Renal pelvis (tissue), 4 donors: ENCODE data around the gene IFI27. TPM values are rescaled to one million over a fixed set of nuclear protein-coding genes. Genes with fewer than 3 reads are reported as not detected.

ENCODE experiments used
- DNase-seq: peaks from one replicate; pipeline ENCODE4 v3.0.0-alpha.2; 2013
- polyA plus RNA-seq, 3 donors: library from polyadenylated mRNA; unstranded; fragments of 120-200 nt; gene quantifications; one replicate each; pipeline ENCODE4 v1.2.1, GENCODE V29; 2013; ENCODE audit not compliant: insufficient read length in 3 of 3

Gene IFI27
- polyA plus RNA-seq, 3 donors, result 5.1 to 9.1 (median 7.3) TPM

DNA sequence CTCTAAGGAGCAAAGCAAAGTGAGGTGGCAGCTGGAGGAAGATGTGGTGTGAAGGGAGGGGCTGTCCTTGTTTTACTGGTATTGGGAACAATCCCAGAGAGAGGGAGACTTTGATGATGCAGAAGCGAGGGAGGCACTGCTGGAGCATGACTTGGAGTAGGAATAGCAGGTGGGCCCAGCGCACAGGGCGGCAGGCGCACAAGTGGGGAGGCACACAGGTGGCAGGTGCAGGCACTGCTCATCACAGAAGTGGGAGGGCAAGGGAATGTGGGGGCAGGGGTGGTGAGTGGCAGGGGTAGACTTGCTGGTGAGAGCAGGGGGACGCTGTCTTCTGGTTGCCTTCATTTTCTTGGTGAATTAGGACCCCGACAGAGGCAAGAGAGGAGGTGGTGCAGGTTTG lies 11.5 kb upstream of the IFI27 start:
- DNase-seq, result no peak

DNA sequence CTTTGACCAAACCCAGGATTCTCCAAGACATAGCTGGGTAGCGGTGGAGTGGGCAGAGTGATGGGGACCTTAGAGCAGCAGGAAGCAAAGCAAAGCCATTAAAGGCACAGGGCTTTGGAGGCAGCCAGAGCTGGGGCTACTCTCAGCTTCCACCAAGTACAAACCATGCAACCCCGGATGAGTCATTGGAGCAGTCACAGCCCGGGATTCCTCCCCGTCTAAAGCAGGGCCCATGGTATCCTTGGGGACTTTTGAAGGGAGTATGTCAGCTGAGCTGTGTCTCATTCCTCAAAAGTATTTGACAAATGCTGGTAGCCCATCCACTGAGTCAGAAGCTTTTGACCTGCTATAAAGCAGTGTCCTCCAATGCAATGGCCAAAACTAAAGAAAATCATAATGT lies 9.7 kb upstream of the IFI27 start:
- no peak for DNase-seq

DNA sequence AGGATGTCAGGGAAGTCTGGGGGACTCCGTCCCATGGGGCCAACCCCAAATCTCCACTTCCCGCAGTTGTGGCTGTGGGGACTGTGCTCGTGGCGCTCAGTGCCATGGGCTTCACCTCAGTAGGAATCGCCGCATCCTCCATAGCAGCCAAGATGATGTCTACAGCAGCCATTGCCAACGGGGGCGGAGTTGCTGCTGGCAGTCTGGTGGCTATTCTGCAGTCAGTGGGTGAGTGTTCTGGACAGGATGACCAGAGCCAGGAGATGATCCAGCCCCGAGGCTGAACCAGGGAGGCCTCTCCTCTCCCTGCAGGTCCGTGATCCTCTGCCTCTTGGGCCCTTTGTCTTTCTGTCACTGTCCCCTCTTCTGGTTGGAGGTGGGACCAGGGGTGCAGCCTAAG lies 8.8 kb upstream of the IFI27 start:
- no peak for DNase-seq

DNA sequence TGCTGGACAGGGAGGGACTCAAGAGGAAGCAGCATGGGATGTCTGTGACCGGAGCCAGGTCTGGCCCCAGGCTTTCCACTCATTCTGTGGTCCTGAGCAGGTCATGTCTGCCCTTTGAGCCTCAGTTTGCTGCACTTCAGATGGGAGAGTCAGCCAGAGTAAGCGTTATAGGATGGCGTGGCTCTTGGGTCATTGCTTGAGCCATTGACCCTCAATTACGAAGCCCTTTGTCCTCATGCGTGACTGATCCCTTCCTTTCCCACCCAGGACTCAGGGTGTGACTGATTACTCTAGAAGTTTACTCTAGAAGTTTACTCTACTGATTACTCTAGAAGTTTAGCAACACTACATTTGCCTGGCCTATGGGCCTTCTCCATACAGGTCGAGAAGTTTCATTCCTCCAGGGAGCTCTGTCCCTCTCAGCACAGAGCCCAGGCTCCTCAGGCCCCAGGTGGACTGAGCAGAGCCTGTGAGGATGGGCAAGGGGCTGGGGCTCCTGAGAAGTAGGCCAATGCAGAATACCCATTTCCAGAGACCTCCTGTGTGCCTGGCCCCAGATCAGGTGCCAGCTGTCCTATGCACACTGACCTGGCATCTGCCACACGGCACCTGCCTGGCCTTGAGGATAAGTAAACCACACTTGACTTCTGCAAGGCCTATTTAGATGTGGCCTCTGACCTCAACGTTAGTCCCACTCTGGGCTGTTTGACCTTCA lies 7.6 kb upstream of the IFI27 start:
- no peak for DNase-seq

DNA sequence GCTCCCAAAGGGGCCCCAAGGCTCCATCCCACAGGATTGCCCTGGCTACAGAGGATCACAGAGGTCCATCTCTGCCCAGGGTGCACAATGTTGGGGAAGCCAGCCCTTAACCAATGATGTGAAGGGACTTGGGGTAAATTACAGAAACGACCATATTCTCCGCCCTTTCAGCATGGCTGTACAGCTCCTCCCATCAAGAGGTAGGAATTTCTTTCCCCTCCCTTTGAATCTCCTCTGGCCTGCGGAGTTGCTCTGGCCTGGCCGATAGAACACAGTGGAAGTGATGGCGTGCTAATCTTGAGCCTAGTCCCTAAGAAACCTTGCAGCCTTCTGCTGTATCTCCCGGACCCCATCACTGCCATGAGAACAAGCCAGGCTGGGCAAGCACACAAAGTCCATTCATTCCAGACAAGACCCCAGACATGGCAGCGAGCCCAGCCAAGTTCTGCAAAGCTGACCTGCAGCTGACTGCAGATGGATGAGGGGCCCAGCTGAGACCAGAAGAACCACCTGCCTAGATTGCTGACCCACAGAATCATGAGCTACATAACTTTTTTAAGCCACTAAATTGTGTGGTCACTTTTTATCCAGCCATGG lies 6.9 kb upstream of the IFI27 start:
- DNase-seq, result no peak

- DNase-seq, result no peak
Measured at GRCh38 chr14:94104731-94105130, 5.8 kb upstream of the IFI27 start.

- DNase-seq, result no peak
Measured at GRCh38 chr14:94109915-94110250, 653 bp upstream of the IFI27 start.

DNA sequence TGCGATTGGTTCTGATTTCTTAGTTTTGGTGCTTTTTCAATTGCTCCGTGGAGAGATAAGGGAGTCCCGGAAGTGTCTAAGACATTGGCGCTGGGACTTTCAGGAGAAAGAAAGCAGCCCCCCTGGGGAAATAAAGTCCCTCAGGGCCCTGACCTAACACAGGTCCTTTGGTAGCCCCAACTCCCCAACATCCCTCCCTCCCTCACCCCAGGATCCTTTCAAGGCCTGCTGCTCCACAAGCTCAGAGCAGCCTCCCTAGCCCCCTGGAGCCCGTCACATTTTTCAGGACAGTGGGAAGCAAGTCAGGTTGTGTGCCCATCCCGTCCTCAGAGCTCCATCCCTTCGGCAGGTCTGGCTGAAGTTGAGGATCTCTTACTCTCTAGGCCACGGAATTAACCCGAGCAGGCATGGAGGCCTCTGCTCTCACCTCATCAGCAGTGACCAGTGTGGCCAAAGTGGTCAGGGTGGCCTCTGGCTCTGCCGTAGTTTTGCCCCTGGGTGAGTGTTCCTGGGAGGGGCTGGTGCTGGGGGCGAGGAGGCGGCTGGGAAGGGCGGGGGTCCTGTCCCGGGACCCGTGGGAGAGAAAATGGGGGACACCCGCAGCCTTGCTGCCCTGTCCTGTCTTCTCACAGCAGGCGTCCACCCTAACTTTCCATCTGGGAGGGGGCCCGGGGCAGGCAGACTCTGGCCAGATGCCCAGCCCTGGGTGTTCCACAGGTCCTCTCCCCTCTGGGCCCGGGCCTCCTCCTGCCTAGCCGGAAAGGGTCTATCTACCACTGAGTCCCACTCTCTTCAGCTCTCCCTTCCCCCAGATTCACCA lies 950 bp downstream of the IFI27 start:
- DNase-seq, result no peak

- no peak for DNase-seq
Measured at GRCh38 chr14:94112513-94113063, 2.1 kb downstream of the IFI27 start.

GRCh38 chr14:94113073-94113472 lies 2.5 kb downstream of the IFI27 start:
- no peak for DNase-seq

GRCh38 chr14:94113490-94113889 lies 3.0 kb downstream of the IFI27 start:
- no peak for DNase-seq

- no peak for DNase-seq
Measured at GRCh38 chr14:94113908-94114588, 3.5 kb downstream of the IFI27 start.

DNA sequence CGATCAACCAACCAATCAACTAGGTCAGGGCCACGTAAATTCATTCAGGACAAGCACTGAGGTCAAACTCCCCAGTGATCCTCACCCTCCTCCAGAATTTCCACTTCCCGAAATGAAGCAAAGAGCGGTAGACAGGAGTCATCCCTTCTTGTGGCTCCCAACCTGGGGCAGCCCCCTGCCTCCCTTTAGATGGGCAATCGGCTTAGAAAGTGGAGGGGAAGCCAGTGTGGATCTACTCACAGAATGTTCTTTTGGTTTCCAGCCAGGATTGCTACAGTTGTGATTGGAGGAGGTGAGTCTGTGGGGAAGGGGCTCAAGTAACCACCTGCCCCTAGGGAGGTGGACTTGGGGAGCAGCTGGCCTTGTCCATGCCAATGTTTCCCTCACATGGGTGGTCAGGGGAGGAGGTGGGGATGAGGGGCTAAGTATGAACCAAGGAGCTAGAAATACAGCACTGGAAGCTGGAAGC lies 4.1 kb downstream of the IFI27 start:
- DNase-seq, result no peak

DNA sequence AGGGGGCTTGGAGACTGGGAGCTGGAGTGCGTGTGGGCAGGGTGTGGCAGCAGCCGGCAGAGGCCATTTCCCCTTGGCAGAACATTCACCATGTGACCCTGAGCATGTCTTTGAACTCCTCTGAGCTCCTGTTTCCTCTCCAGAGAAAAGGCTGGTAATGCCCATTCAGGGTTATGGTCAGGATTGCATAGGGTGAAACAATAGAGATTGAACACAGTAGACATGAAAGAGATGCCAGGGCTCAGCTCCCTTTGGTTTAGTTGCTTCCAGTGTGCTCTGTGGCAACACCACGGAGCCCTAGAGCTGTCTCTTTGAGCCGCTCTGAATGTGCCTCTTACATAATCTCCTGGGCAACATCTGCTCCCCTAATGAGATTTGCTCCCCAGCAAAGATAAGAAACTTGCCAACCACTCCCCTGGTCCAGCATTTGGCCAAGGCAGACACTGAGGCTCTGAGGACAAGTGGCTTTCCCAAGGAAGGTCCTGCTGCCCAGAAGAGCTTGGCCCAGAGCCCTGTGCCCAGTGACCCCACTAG lies 4.6 kb downstream of the IFI27 start:
- DNase-seq, result no peak

DNA sequence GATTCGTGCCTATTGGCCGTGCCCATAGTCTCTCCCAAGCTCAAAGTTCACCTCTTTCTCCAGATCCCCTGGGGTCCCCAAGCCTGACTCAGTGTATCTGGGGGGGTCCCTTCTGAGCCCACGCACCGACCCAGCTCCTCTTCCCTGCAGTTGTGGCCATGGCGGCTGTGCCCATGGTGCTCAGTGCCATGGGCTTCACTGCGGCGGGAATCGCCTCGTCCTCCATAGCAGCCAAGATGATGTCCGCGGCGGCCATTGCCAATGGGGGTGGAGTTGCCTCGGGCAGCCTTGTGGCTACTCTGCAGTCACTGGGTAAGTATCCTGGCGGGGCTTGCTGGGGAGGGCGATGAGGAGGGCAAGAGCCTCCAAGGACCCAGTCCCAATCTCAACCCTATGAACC lies 5.1 kb downstream of the IFI27 start:
- DNase-seq, result no peak

DNA sequence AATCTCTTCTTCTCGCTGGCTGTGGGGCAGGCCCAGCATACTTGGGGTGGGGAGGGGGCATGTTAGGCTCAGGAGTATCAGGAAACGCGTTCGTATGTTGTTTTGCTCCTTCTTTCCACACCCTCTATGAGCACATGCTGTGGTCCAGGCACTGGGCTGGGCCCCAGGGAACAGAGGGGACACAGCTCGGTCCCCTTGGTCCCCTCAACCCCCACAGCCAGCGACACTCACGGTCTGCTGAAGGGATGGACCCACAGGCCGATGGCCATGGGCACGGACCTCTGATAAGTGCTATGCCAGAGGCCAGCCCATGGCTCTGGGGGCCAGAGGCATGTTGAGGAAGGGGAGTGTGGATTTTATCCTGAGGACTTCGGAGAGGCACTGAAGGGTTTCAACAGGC lies 6.2 kb downstream of the IFI27 start:
- DNase-seq, result no peak

- DNase-seq, result no peak
Measured at GRCh38 chr14:94117856-94118255, 7.3 kb downstream of the IFI27 start.

DNA sequence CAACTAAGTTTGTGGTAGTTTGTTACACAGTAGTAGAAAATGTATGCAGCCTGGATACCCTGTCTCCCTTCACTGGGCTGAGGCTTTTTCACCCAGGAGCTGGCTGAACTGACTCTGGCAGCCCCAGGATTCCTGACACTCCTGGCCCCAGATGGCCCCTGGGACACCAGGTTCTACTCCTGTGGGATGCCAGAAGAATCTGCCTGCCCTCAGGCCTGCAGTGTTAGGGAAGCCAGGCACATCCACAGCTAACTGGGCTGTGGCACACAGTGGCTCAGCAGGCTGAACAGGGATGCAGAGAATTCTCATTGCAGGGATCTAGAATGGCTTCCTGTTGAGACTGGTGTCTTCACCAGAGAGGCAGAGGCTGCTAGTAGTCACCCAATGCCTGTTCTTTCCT lies 8.5 kb downstream of the IFI27 start:
- DNase-seq, result no peak

- DNase-seq, result no peak
Measured at GRCh38 chr14:94120667-94121340, 10.3 kb downstream of the IFI27 start.

DNA sequence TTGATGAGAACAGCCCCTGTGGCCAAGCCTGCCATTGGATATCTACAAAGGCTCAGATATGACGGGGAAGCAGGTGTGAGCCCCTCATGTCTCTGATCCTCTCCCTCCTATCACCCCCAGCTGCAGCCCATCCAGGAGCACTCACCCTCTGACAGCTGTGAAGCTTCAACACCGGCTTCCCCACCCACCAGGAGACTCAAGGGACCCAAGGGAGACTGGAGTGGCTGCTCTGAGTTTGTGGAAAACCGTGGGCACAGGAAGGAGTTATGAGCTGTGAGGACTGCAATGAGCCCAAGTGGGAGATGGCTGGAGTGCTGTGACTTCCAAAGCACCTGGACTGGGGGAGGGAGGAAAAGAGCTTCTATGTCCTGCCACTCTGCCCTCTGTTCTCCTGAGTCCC lies 10.9 kb downstream of the IFI27 start:
- DNase-seq, result no peak

DNA sequence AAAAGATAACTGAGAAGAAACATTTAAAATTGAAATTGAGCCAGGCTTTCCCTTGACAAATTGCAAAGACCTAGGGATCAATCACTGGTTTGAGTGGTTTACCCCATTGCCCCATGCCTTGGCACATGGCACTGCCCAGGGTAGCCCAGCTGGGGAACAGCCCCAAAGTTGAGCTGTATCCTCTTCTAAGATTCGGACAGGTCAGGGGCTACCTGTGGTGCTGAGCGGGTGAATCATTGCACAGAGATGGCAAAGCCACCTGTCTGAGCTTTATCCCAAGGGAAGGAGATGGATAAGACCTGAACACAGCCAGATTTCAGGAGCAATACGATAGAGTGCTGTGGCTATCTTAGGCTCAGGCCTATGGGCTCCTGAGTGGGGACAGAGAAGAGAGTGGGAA lies 11.9 kb downstream of the IFI27 start:
- DNase-seq, result no peak
